HepG2 (cell line): ENCODE data around the gene ADAMTSL4. TPM values are rescaled to one million over a fixed set of nuclear protein-coding genes. Genes with fewer than 3 reads are reported as not detected.
A peak's percentile ranks its signal among the peaks of the same experiment; 100 is the strongest.

Experiments used
- ADNP ChIP-seq: sonication (generic); formaldehyde crosslinking; IDR thresholded peaks from 2 replicates; pipeline ENCODE4 v1.4.0; 2020; ENCODE audit warnings: missing genetic modification reagents
- ARID3A ChIP-seq: IDR thresholded peaks from 2 replicates; pipeline ENCODE4 v1.6.1; 2012; ENCODE audit warnings: low read depth, low read length, improper control_type of control experiment
- BRCA1 ChIP-seq: sonication (generic); formaldehyde crosslinking; IDR thresholded peaks from 2 replicates; pipeline ENCODE4 v1.4.0; 2020; ENCODE audit warnings: missing genetic modification reagents
- CEBPZ ChIP-seq: IDR thresholded peaks from 2 replicates; pipeline ENCODE4 v1.6.1; 2012; ENCODE audit warnings: low read length, improper control_type of control experiment
- GATAD1 ChIP-seq: IDR thresholded peaks from 2 replicates; pipeline ENCODE4 v1.6.1; 2016; ENCODE audit warnings: missing genetic modification reagents, missing compliant biosample characterization
- HNRNPH1 ChIP-seq: fragments of 200-400 bp; formaldehyde crosslinking; optimal IDR thresholded peaks from 2 replicates; pipeline ENCODE3; 2017; ENCODE audit warnings: mild to moderate bottlenecking, low read depth, low read length
- MYNN ChIP-seq: sonication (generic); formaldehyde crosslinking; IDR thresholded peaks from 2 replicates; pipeline ENCODE4 v1.4.0; 2020; ENCODE audit warnings: mild to moderate bottlenecking, low read depth, missing genetic modification reagents
- NBN ChIP-seq: fragments of 450-650 bp; conservative IDR thresholded peaks from 2 replicates; pipeline ENCODE4 v1.6.1; 2017
- SYNCRIP ChIP-seq: fragments of 200-400 bp; formaldehyde crosslinking; IDR thresholded peaks from 2 replicates; pipeline ENCODE4 v1.6.1; 2018; ENCODE audit warnings: mild to moderate bottlenecking, low read depth, low read length; ENCODE audit not compliant: insufficient read depth
- TIGD3 ChIP-seq: sonication (generic); formaldehyde crosslinking; IDR thresholded peaks from 2 replicates; pipeline ENCODE4 v1.5.1; 2020; ENCODE audit warnings: mild to moderate bottlenecking, missing genetic modification reagents, borderline replicate concordance
- XBP1 ChIP-seq: sonication (generic); formaldehyde crosslinking; IDR thresholded peaks from 2 replicates; pipeline ENCODE4 v1.5.0; 2020; ENCODE audit warnings: missing genetic modification reagents
- ZBTB14 ChIP-seq: sonication (generic); formaldehyde crosslinking; IDR thresholded peaks from 2 replicates; pipeline ENCODE4 v1.4.0; 2020; ENCODE audit warnings: missing genetic modification reagents
- ZBTB25 ChIP-seq: IDR thresholded peaks from 2 replicates; pipeline ENCODE4 v1.6.1; 2018; ENCODE audit warnings: missing genetic modification reagents
- ZBTB33 ChIP-seq: sonication (generic); formaldehyde crosslinking; IDR thresholded peaks from 2 replicates; pipeline ENCODE4 v1.4.0; 2020; ENCODE audit warnings: missing genetic modification reagents
- ZNF530 ChIP-seq: sonication (generic); formaldehyde crosslinking; IDR thresholded peaks from 2 replicates; pipeline ENCODE4 v1.5.0; 2020; ENCODE audit warnings: low read depth, mild to moderate bottlenecking, missing genetic modification reagents
- ZNF816 ChIP-seq: sonication (generic); formaldehyde crosslinking; IDR thresholded peaks from 2 replicates; pipeline ENCODE4 v1.8.0; 2022; ENCODE audit warnings: missing genetic modification reagents, mild to moderate bottlenecking, borderline replicate concordance
- ZNF879 ChIP-seq: sonication (generic); formaldehyde crosslinking; IDR thresholded peaks from 2 replicates; pipeline ENCODE4 v1.8.1; 2023; ENCODE audit warnings: missing genetic modification reagents
- ZSCAN12 ChIP-seq: sonication (generic); formaldehyde crosslinking; IDR thresholded peaks from 2 replicates; pipeline ENCODE4 v1.9.0; 2021; ENCODE audit warnings: mild to moderate bottlenecking, missing genetic modification reagents
- polyA plus RNA-seq, 8 experiments: library from polyadenylated mRNA; depleted of rRNA in 3 of 8; stranded (reverse) in 7 of 8; unstranded in 1 of 8; fragments of >200 nt; fragmentation: Illumina TruSeq in 4 of 8; extraction: Trizol in 4 of 8; gene quantifications; 2 replicates each; pipeline versions ENCODE4 v1.2.1 to v1.2.3, GENCODE V29; 2011 to 2016; ENCODE audit warnings: low read depth in 4 of 8, missing spikeins in 1 of 8, mixed read lengths in 1 of 8; ENCODE audit not compliant: insufficient read depth in 1 of 8
- total RNA-seq, 5 experiments: library from RNA; depleted of rRNA; stranded (reverse); fragments of >200 nt; fragmentation: Illumina TruSeq; extraction: Trizol; gene quantifications; 2 replicates each; pipeline ENCODE4 v1.2.3, GENCODE V29; 2016; ENCODE audit warnings: low read depth in 1 of 5

The ADAMTSL4 gene
- total and polyA plus RNA-seq, 2 of the 13 experiments (the other 11 are each of a cell fraction or from before 2014, with no cell fraction given) = 3.9 to 16.4 TPM

GRCh38 chr1:150561974-150562445 lies 12.8 kb downstream of the ADAMTSL4 start (continued):
- TF ChIP-seq ZBTB33 = 0 out of 2 replicates have a peak, but pooled peaks have one; percentile 23
- no peak for TF ChIP-seq MYNN (CRISPR knock-in tag)
- no peak for TF ChIP-seq ZNF530 (CRISPR knock-in tag)
- TF ChIP-seq HNRNPH1 = peak; percentile 22
- TF ChIP-seq CEBPZ = no peak
- no peak for TF ChIP-seq BRCA1 (CRISPR knock-in tag)
- TF ChIP-seq TIGD3 (CRISPR knock-in tag) = no peak
- TF ChIP-seq ADNP (CRISPR knock-in tag) = no peak
- no peak for TF ChIP-seq ARID3A
- no peak for TF ChIP-seq NBN
- TF ChIP-seq ZBTB25 (CRISPR knock-in tag) = peak; percentile 91; the same call in 1 of the 2 replicates
- 0 out of 2 replicates have a peak, but pooled peaks have one; percentile 32 for TF ChIP-seq GATAD1 (CRISPR knock-in tag)
- TF ChIP-seq ZNF816 (CRISPR knock-in tag) = peak; percentile 77; the same call in 1 of the 2 replicates
- no peak for TF ChIP-seq ZSCAN12 (CRISPR knock-in tag)
- TF ChIP-seq SYNCRIP = no peak
- no peak for TF ChIP-seq XBP1 (CRISPR knock-in tag)
- no peak for TF ChIP-seq ZBTB14 (CRISPR knock-in tag)
- no peak for TF ChIP-seq ZNF879
